Measurements from ENCODE around the gene ARID5B.

- TF ChIP-seq ZNF138 (tag by site-specific recombination; IDR thresholded peaks at IDR 0.05; ENCODE audit: borderline replicate concordance) (no peak), ZNF274 (IDR thresholded peaks at IDR 0.05; ENCODE audit: low read length) (no peak), ZNF274 (tag by site-specific recombination; IDR thresholded peaks at IDR 0.05; ENCODE audit: borderline replicate concordance) (no peak), ZNF16 (tag by site-specific recombination; IDR thresholded peaks at IDR 0.05; ENCODE audit: low read depth) (no peak), ZNF184 (tag by site-specific recombination; IDR thresholded peaks at IDR 0.05) (no peak), FEZF1 (tag by site-specific recombination; IDR thresholded peaks at IDR 0.05) (no peak), ZBTB8A (tag by site-specific recombination; IDR thresholded peaks at IDR 0.05) (no peak), ZNF221 (tag by site-specific recombination; IDR thresholded peaks at IDR 0.05; ENCODE audit: borderline replicate concordance) (no peak), GLIS2 (tag by site-specific recombination; IDR thresholded peaks at IDR 0.05) (no peak), ZNF596 (tag by site-specific recombination; IDR thresholded peaks at IDR 0.05) (no peak), REST (tag by site-specific recombination; IDR thresholded peaks at IDR 0.05) (no peak), ZNF335 (tag by site-specific recombination; conservative IDR thresholded peaks at IDR 0.05) (no peak), ZNF19 (tag by site-specific recombination; IDR thresholded peaks at IDR 0.05; ENCODE audit: low read depth) (no peak)
- TF ChIP-seq, protein P1, sequence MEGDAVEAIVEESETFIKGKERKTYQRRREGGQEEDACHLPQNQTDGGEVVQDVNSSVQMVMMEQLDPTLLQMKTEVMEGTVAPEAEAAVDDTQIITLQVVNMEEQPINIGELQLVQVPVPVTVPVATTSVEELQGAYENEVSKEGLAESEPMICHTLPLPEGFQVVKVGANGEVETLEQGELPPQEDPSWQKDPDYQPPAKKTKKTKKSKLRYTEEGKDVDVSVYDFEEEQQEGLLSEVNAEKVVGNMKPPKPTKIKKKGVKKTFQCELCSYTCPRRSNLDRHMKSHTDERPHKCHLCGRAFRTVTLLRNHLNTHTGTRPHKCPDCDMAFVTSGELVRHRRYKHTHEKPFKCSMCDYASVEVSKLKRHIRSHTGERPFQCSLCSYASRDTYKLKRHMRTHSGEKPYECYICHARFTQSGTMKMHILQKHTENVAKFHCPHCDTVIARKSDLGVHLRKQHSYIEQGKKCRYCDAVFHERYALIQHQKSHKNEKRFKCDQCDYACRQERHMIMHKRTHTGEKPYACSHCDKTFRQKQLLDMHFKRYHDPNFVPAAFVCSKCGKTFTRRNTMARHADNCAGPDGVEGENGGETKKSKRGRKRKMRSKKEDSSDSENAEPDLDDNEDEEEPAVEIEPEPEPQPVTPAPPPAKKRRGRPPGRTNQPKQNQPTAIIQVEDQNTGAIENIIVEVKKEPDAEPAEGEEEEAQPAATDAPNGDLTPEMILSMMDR (tag by site-specific recombination; IDR thresholded peaks at IDR 0.05): no peak
These were observed 18.0 kb upstream of the ARID5B start for GRCh38 chr10:61883371-61884025.

Data from HEK293 (cell line).